ENCODE measurements around the gene PLCB1. TPM values are rescaled to one million over a fixed set of nuclear protein-coding genes. Genes with fewer than 3 reads are reported as not detected.

Gene PLCB1
- total RNA-seq, 1 donor from 2014 or later = 37.4 TPM

DNA sequence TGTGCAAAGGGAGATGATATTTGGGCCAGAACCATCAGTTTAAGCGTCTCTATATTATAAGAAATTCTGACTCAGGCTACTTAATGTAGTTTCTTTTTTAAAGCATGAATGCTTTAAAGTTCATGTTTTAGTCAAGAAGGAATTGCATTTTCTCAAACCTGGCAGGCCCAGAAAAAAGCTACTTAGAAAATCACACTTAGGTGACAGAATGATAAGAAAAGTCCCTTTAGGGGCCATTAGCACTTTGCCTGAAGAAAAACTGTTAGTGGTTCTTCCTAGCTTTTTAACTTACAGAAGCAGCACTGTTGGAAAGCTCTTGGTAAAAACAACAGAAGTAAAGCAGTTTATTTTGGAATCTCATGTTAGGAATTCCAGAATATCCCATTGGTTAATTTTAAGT lies 387.8 kb downstream of the PLCB1 start:
- H3K36me3 Mint-ChIP-seq (ENCODE audit: unreplicated experiment) = peaks cover 8% of the 10 kb centered on the region
- H3K4me3 Mint-ChIP-seq (ENCODE audit: unreplicated experiment) = no peak overlapping the region
- no peak overlapping the region for H3K27ac Mint-ChIP-seq (ENCODE audit: unreplicated experiment)
- TF ChIP-seq, protein P1, sequence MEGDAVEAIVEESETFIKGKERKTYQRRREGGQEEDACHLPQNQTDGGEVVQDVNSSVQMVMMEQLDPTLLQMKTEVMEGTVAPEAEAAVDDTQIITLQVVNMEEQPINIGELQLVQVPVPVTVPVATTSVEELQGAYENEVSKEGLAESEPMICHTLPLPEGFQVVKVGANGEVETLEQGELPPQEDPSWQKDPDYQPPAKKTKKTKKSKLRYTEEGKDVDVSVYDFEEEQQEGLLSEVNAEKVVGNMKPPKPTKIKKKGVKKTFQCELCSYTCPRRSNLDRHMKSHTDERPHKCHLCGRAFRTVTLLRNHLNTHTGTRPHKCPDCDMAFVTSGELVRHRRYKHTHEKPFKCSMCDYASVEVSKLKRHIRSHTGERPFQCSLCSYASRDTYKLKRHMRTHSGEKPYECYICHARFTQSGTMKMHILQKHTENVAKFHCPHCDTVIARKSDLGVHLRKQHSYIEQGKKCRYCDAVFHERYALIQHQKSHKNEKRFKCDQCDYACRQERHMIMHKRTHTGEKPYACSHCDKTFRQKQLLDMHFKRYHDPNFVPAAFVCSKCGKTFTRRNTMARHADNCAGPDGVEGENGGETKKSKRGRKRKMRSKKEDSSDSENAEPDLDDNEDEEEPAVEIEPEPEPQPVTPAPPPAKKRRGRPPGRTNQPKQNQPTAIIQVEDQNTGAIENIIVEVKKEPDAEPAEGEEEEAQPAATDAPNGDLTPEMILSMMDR (IDR thresholded peaks at IDR 0.05; ENCODE audit: partially characterized antibody, unreplicated experiment) = no peak
- peaks cover 9% of the 10 kb centered on the region for H3K4me1 Mint-ChIP-seq (ENCODE audit: low read depth, unreplicated experiment)
- H3K9me3 Mint-ChIP-seq (ENCODE audit: unreplicated experiment) = peaks cover 1% of the 10 kb centered on the region
- DNase-seq = no peak
- H3K27me3 Mint-ChIP-seq (ENCODE audit: unreplicated experiment) = no peaks in the 10 kb centered on the region

DNA sequence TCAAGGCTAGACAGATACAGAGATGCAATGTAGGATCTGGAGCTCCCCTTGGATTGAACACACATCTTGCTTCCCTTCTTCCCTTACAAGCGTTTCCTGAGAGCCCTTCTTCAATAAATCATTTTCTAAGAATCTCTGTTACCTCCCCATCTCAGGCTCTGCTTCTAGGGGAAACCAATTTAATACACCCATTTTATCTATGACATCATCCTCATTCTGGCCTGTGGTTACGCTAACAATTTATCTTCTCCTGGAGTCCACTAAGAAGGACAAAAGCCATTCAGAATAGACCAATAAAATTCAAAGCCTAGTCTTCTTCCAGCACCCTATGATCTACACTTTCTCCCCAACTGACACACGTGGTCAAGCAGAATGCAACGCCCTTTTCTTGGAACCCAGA lies 390.1 kb downstream of the PLCB1 start:
- Mint-ChIP-seq H3K4me1 (ENCODE audit: low read depth, unreplicated experiment) (peaks cover 13% of the 10 kb centered on the region), H3K27me3 (ENCODE audit: unreplicated experiment) (no peaks in the 10 kb centered on the region), H3K27ac (ENCODE audit: unreplicated experiment) (no peak overlapping the region), H3K9me3 (ENCODE audit: unreplicated experiment) (no peaks in the 10 kb centered on the region), H3K4me3 (ENCODE audit: unreplicated experiment) (no peak overlapping the region), H3K36me3 (ENCODE audit: unreplicated experiment) (no peaks in the 10 kb centered on the region)
- DNase-seq = no peak
- TF ChIP-seq, protein P1 (IDR thresholded peaks at IDR 0.05; ENCODE audit: partially characterized antibody, unreplicated experiment) = no peak

DNA sequence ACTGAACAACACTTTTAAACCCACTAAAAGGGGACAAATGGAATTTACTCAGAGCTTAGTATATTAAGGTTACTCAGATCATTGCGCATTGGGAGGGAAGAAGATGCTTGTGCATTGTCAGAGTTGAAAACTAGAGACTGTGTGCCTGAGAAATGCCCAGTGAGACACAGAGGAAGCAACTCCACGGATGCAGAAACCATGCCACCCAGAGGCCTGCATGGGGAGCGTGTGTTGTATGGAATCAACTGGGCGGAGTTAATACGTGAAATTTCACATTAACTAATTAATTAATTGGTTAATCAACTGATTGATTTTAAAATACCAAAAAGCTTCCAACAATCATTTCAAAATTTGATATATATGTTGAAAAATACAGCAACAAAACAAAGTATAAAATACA lies 391.6 kb downstream of the PLCB1 start:
- no peak overlapping the region for H3K4me3 Mint-ChIP-seq (ENCODE audit: unreplicated experiment)
- no peak for DNase-seq
- TF ChIP-seq, protein P1 (IDR thresholded peaks at IDR 0.05; ENCODE audit: partially characterized antibody, unreplicated experiment) = no peak
- H3K27me3 Mint-ChIP-seq (ENCODE audit: unreplicated experiment) = no peaks in the 10 kb centered on the region
- H3K4me1 Mint-ChIP-seq (ENCODE audit: low read depth, unreplicated experiment) = peaks cover 13% of the 10 kb centered on the region
- no peaks in the 10 kb centered on the region for H3K36me3 Mint-ChIP-seq (ENCODE audit: unreplicated experiment)
- H3K27ac Mint-ChIP-seq (ENCODE audit: unreplicated experiment) = no peak overlapping the region
- H3K9me3 Mint-ChIP-seq (ENCODE audit: unreplicated experiment) = no peaks in the 10 kb centered on the region

DNA sequence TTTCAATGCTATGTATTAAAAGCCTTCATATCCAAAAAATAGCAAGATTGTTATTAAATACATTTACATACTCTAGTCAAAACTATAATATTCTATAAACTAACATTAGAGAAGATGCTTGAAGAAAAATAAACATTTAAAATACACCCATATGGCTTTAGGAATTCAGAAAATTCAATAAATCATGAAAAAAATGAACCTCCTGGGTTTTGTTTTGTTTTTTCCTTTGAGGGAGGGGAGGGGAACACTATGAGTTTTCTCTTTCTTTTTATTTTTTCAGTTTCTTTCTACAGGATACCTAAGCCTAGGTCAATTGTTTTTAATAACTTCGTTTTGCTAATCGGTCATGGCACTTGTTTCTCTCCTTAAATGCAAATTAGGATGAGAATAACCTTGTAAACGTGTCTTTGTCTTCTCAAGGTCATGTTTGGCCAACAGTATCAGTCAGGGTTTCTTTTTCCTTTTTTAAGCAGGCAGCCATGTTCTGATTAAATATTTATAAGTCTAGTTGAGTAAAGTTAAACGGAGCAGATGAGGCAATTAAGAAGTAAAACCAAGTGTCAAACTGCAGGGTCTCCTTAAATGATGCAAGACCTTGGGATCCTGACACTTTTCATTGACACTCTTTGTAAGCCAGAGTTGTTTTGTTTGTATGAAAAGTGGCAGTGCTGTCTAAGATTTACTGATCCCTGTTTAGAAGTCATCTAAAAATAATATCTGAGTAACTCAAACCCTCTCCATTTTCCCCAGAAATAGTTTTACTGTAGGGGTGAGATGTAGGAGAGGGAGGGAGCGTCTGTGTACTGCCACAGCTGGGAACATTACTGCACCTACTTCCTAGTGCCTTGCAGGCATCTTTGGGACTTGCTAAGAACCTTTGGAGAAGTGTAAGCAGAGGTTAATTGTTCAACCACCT lies 392.3 kb downstream of the PLCB1 start:
- TF ChIP-seq, protein P1 (IDR thresholded peaks at IDR 0.05; ENCODE audit: partially characterized antibody, unreplicated experiment) = no peak
- H3K36me3 Mint-ChIP-seq (ENCODE audit: unreplicated experiment) = no peaks in the 10 kb centered on the region
- H3K27me3 Mint-ChIP-seq (ENCODE audit: unreplicated experiment) = no peaks in the 10 kb centered on the region
- H3K9me3 Mint-ChIP-seq (ENCODE audit: unreplicated experiment) = no peaks in the 10 kb centered on the region
- peak overlapping the region; percentile 21 for H3K4me3 Mint-ChIP-seq (ENCODE audit: unreplicated experiment)
- peak overlapping the region; percentile 72 for H3K27ac Mint-ChIP-seq (ENCODE audit: unreplicated experiment)
- no peak for DNase-seq
- peaks cover 9% of the 10 kb centered on the region for H3K4me1 Mint-ChIP-seq (ENCODE audit: low read depth, unreplicated experiment)

DNA sequence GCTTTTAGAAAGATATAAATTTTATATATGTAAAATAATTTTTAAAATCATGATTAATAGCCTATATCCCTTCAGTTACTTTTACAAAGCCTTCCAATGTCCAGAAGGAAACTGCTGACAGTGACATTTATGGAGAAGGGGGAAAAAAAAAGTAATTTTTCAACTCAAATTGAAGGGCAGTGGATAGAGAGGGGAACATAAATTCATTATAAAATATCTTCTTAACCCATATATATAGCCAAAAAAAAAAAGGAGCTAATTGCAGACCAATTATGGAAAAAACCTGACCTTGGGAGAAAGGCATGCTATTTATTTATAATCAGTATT lies 392.9 kb downstream of the PLCB1 start:
- H3K27me3 Mint-ChIP-seq (ENCODE audit: unreplicated experiment) = no peaks in the 10 kb centered on the region
- no peaks in the 10 kb centered on the region for H3K9me3 Mint-ChIP-seq (ENCODE audit: unreplicated experiment)
- TF ChIP-seq, protein P1 (IDR thresholded peaks at IDR 0.05; ENCODE audit: partially characterized antibody, unreplicated experiment) = no peak
- no peaks in the 10 kb centered on the region for H3K36me3 Mint-ChIP-seq (ENCODE audit: unreplicated experiment)
- H3K27ac Mint-ChIP-seq (ENCODE audit: unreplicated experiment) = no peak overlapping the region
- H3K4me1 Mint-ChIP-seq (ENCODE audit: low read depth, unreplicated experiment) = peaks cover 9% of the 10 kb centered on the region
- no peak overlapping the region for H3K4me3 Mint-ChIP-seq (ENCODE audit: unreplicated experiment)
- no peak for DNase-seq
